Ishikawa (cell line): ENCODE measurements around the gene ACTR8.

Source experiments
- CEBPB ChIP-seq: IDR thresholded peaks from 2 replicates; pipeline ENCODE4 v1.6.1; 2012
- CREB1 ChIP-seq: IDR thresholded peaks from 2 replicates; pipeline ENCODE4 v1.6.1; 2012; ENCODE audit warnings: low read depth
- EGR1 ChIP-seq: IDR thresholded peaks from 2 replicates; pipeline ENCODE4 v1.6.1; 2012
- EP300 ChIP-seq: IDR thresholded peaks from 2 replicates; pipeline ENCODE4 v1.6.1; 2012; ENCODE audit warnings: borderline replicate concordance
- FOXM1 ChIP-seq: IDR thresholded peaks from 2 replicates; pipeline ENCODE4 v1.6.1; 2012; ENCODE audit warnings: low read depth, borderline replicate concordance
- MAX ChIP-seq: IDR thresholded peaks from 2 replicates; pipeline ENCODE4 v1.6.1; 2012
- NFIC ChIP-seq: IDR thresholded peaks from 2 replicates; pipeline ENCODE4 v1.6.1; 2012
- RAD21 ChIP-seq: IDR thresholded peaks from 2 replicates; pipeline ENCODE4 v1.6.1; 2012; ENCODE audit warnings: low read depth
- REST ChIP-seq: IDR thresholded peaks from 2 replicates; pipeline ENCODE4 v1.6.1; 2012; ENCODE audit warnings: low read depth, mild to moderate bottlenecking
- TAF1 ChIP-seq: IDR thresholded peaks from 2 replicates; pipeline ENCODE4 v1.6.1; 2012; ENCODE audit warnings: low read depth, mild to moderate bottlenecking
- TCF12 ChIP-seq: IDR thresholded peaks from 2 replicates; pipeline ENCODE4 v1.6.1; 2012; ENCODE audit warnings: low read depth
- TEAD4 ChIP-seq: IDR thresholded peaks from 2 replicates; pipeline ENCODE4 v1.6.1; 2012
- USF1 ChIP-seq: IDR thresholded peaks from 2 replicates; pipeline ENCODE4 v1.6.1; 2012
- YY1 ChIP-seq: IDR thresholded peaks from 2 replicates; pipeline ENCODE4 v1.6.1; 2012; ENCODE audit warnings: low read depth
- ZBTB7A ChIP-seq: IDR thresholded peaks from 2 replicates; pipeline ENCODE4 v1.6.1; 2012; ENCODE audit warnings: low read depth

Gene ACTR8

GRCh38 chr3:53902711-53903110 is 20.8 kb upstream of the ACTR8 start:
- TF ChIP-seq RAD21 (no peak), CEBPB (no peak), USF1 (no peak), EGR1 (no peak), REST (no peak), MAX (no peak), NFIC (no peak), TCF12 (no peak), YY1 (no peak), CREB1 (no peak), FOXM1 (no peak), EP300 (no peak), TEAD4 (no peak), TAF1 (no peak), ZBTB7A (no peak)

- TF ChIP-seq EGR1: no peak
- TF ChIP-seq TCF12: no peak
- no peak for TF ChIP-seq REST
- TF ChIP-seq YY1: no peak
- no peak for TF ChIP-seq EP300
- no peak for TF ChIP-seq USF1
- no peak for TF ChIP-seq MAX
- TF ChIP-seq ZBTB7A: no peak
- no peak for TF ChIP-seq CREB1
- no peak for TF ChIP-seq TAF1
- TF ChIP-seq NFIC: no peak
- TF ChIP-seq RAD21: no peak
- TF ChIP-seq CEBPB: no peak
- TF ChIP-seq TEAD4: no peak
- TF ChIP-seq FOXM1: no peak
These were observed 20.1 kb upstream of the ACTR8 start for GRCh38 chr3:53902067-53902466.

- no peak for TF ChIP-seq TEAD4
- TF ChIP-seq EGR1: no peak
- no peak for TF ChIP-seq USF1
- no peak for TF ChIP-seq TCF12
- TF ChIP-seq EP300: no peak
- TF ChIP-seq REST: no peak
- no peak for TF ChIP-seq CEBPB
- no peak for TF ChIP-seq FOXM1
- no peak for TF ChIP-seq RAD21
- no peak for TF ChIP-seq MAX
- no peak for TF ChIP-seq CREB1
These were observed 18.8 kb upstream of the ACTR8 start for GRCh38 chr3:53900666-53901331.

- TF ChIP-seq TCF12 (no peak), USF1 (no peak), TAF1 (no peak), CEBPB (no peak), TEAD4 (no peak), REST (no peak), CREB1 (no peak)
These were observed 17.8 kb upstream of the ACTR8 start for GRCh38 chr3:53899750-53900149.
